SK-N-SH (cell line): ENCODE results near the gene ASPG. TPM values are rescaled to one million over a fixed set of nuclear protein-coding genes. Genes with fewer than 3 reads are reported as not detected.
A peak's percentile ranks its signal among the peaks of the same experiment; 100 is the strongest.

Experiments
- CTCF ChIA-PET: fragments of 300-600, 350-600 bp; formaldehyde crosslinking; extraction: SDS; loops from one replicate; lab custom pipeline; 2021; lab: Yijun Ruan, JAX
- POLR2A ChIA-PET: fragments of 350-600 bp; sonication (Branson Sonifier 250); formaldehyde crosslinking; extraction: SDS; loops from one replicate; lab custom pipeline; 2020; ENCODE audit warnings: antibody characterized with exemption, inconsistent platforms; lab: Yijun Ruan, JAX
- DNase-seq: peaks from one replicate; pipeline ENCODE4 v3.0.0; 2012
- H2AFZ ChIP-seq: fragments of 200-600 bp; sonication (generic); 2 replicates; pipeline ENCODE4 v1.8.1; 2016; ENCODE audit warnings: antibody characterized with exemption, mild to moderate bottlenecking, low read depth
- H3F3A ChIP-seq: fragments of 200-600 bp; sonication (generic); replicated peaks from 2 replicates; pipeline ENCODE3; 2016; ENCODE audit warnings: antibody characterized with exemption, mild to moderate bottlenecking; ENCODE audit not compliant: insufficient read depth
- H3K27ac ChIP-seq, 2 experiments: fragments of 200-500 bp in 1 of 2; fragments of 200-600 bp in 1 of 2; sonication (Bioruptor generic) in 1 of 2; sonication (generic), shearing (Covaris generic) in 1 of 2; 2 replicates each; pipeline versions ENCODE4 v1.5.1 to v1.6.1; 2014 to 2016; ENCODE audit warnings: low read depth in 2 of 2, inconsistent platforms in 1 of 2, low read length in 1 of 2, mild to moderate bottlenecking in 1 of 2, mixed read lengths in 1 of 2
- H3K27me3 ChIP-seq: fragments of 200-600 bp; sonication (generic), shearing (Covaris generic); 2 replicates; pipeline ENCODE4 v1.6.1; 2016; ENCODE audit warnings: mixed run types; ENCODE audit not compliant: insufficient read depth
- H3K36me3 ChIP-seq, 2 experiments: fragments of 200-500 bp in 1 of 2; fragments of 200-600 bp in 1 of 2; sonication (Bioruptor generic) in 1 of 2; sonication (generic) in 1 of 2; replicated peaks in 1 of 2; 2 replicates each; pipeline versions ENCODE3 to v1.5.1; 2014 to 2016; ENCODE audit warnings: low read length in 1 of 2, mild to moderate bottlenecking in 1 of 2; ENCODE audit not compliant: insufficient read depth in 2 of 2, control insufficient read depth in 1 of 2
- H3K4me1 ChIP-seq, 2 experiments: fragments of 200-500 bp in 1 of 2; fragments of 200-600 bp in 1 of 2; sonication (Bioruptor generic) in 1 of 2; sonication (generic), shearing (Covaris generic) in 1 of 2; 2 replicates each; pipeline versions ENCODE4 v1.5.1 to v1.6.1; 2014 to 2016; ENCODE audit warnings: low read depth in 1 of 2, low read length in 1 of 2, mixed run types in 1 of 2; ENCODE audit not compliant: insufficient read depth in 2 of 2, control insufficient read depth in 1 of 2
- H3K4me2 ChIP-seq: fragments of 200-600 bp; sonication (generic), shearing (Covaris generic); 2 replicates; pipeline ENCODE4 v1.6.1; 2017; ENCODE audit warnings: mixed run types
- H3K4me3 ChIP-seq, 2 experiments: fragments of 200-500 bp in 1 of 2; fragments of 200-600 bp in 1 of 2; sonication (Bioruptor generic) in 1 of 2; sonication (generic), shearing (Covaris generic) in 1 of 2; 2 replicates each; pipeline versions ENCODE4 v1.5.1 to v1.8.1; 2014 to 2016; ENCODE audit warnings: low read depth in 2 of 2, inconsistent platforms in 1 of 2, low read length in 1 of 2, mild to moderate bottlenecking in 1 of 2, mixed read lengths in 1 of 2, moderate library complexity in 1 of 2
- H3K79me2 ChIP-seq: fragments of 200-600 bp; sonication (generic); 2 replicates; pipeline ENCODE4 v1.8.1; 2017; ENCODE audit warnings: mild to moderate bottlenecking; ENCODE audit not compliant: insufficient read depth
- H3K9ac ChIP-seq: fragments of 200-600 bp; sonication (generic); 2 replicates; pipeline ENCODE4 v1.6.1; 2017; ENCODE audit warnings: mixed run types
- H3K9me2 ChIP-seq: fragments of 200-600 bp; sonication (generic); 2 replicates; pipeline ENCODE4 v1.6.1; 2017; ENCODE audit warnings: mixed run types
- H3K9me3 ChIP-seq: fragments of 200-600 bp; sonication (generic); 2 replicates; pipeline ENCODE4 v1.6.1; 2017; ENCODE audit warnings: mixed run types, mild to moderate bottlenecking, moderate library complexity
- H4K20me1 ChIP-seq: fragments of 200-600 bp; sonication (generic); 2 replicates; pipeline ENCODE4 v1.6.1; 2017; ENCODE audit warnings: mild to moderate bottlenecking, mixed run types; ENCODE audit not compliant: insufficient read depth
- EP300 ChIP-seq, 2 experiments: IDR thresholded peaks; 2 replicates each; pipeline versions ENCODE4 v1.4.0 to v1.6.1; 2012; ENCODE audit warnings: borderline replicate concordance in 1 of 2, low read depth in 1 of 2, low read length in 1 of 2
- FOSL2 ChIP-seq: IDR thresholded peaks from 2 replicates; pipeline ENCODE4 v1.4.0; 2012; ENCODE audit warnings: low read depth, mild to moderate bottlenecking, moderate library complexity, borderline replicate concordance
- GATA2 ChIP-seq: sonication (generic); formaldehyde crosslinking; IDR thresholded peaks from 2 replicates; pipeline ENCODE4 v1.5.0; 2020; ENCODE audit warnings: mild to moderate bottlenecking, missing genetic modification reagents
- MEF2A ChIP-seq: IDR thresholded peaks from 2 replicates; pipeline ENCODE4 v1.4.0; 2012; ENCODE audit warnings: low read depth, borderline replicate concordance
- PBX3 ChIP-seq: IDR thresholded peaks from 2 replicates; pipeline ENCODE4; 2012
- POLR2AphosphoS5 ChIP-seq: IDR thresholded peaks from 2 replicates; pipeline ENCODE4 v1.6.1; 2012; ENCODE audit warnings: low read depth, low read length
- RCOR1 ChIP-seq: fragments of 150-350 bp; IDR thresholded peaks from 2 replicates; pipeline ENCODE4 v1.6.1; 2017; ENCODE audit warnings: antibody characterized with exemption, low read length
- RXRA ChIP-seq: IDR thresholded peaks from 2 replicates; pipeline ENCODE4 v1.4.0; 2012; ENCODE audit warnings: low read depth, mild to moderate bottlenecking, borderline replicate concordance
- SMC3 ChIP-seq: IDR thresholded peaks from 2 replicates; pipeline ENCODE4 v1.6.1; 2012; ENCODE audit warnings: low read depth, low read length, improper control_type of control experiment
- YY1 ChIP-seq: IDR thresholded peaks from 2 replicates; pipeline ENCODE4 v1.4.0; 2012; ENCODE audit warnings: low read depth, mild to moderate bottlenecking
- WGBS: methylation state at CpG from one replicate; pipeline ENCODE4 v1.1.6; 2017; ENCODE audit warnings: low lambda C conversion rate; 5-methylcytosine and 5-hydroxymethylcytosine counted together
- polyA plus RNA-seq, 3 experiments: library from polyadenylated mRNA; depleted of rRNA; stranded (reverse); fragments of >200 nt; gene quantifications; 2 replicates each; pipeline ENCODE4 v1.2.3, GENCODE V29; 2012

ASPG gene
- polyA plus RNA-seq, 1 of the 3 experiments (the other 2 are of a cell fraction) = not detected

- POLR2A ChIA-PET = no interaction called here
- TF ChIP-seq SMC3 = no peak
- TF ChIP-seq YY1 = no peak
- no peak for TF ChIP-seq POLR2AphosphoS5
- TF ChIP-seq PBX3 = no peak
- TF ChIP-seq GATA2 (CRISPR knock-in tag) = no peak
- no peak for TF ChIP-seq FOSL2
- TF ChIP-seq MEF2A = no peak
- TF ChIP-seq RCOR1 = no peak
- TF ChIP-seq RXRA = no peak
- TF ChIP-seq, all 33 proteins: peak for 0
Observed at GRCh38 chr14:104107101-104107581, 21.6 kb downstream of the ASPG start.

GRCh38 chr14:104107611-104108569 is 22.4 kb downstream of the ASPG start:
- Histone ChIP-seq H3K79me2 (no peaks in the 10 kb centered on the region), H3K36me3 (no peaks in the 10 kb centered on the region), H3K9me2 (no peaks in the 10 kb centered on the region), H3K9me3 (no peaks in the 10 kb centered on the region), H3K4me2 (no peak overlapping the region), H3K4me1 (peaks cover 0 to 21% of the 10 kb centered on the region in 2 experiments; a peak in 1 of 4 replicates), H3K9ac (no peak overlapping the region), H3K27ac (no peak overlapping the region), H4K20me1 (no peaks in the 10 kb centered on the region), H3K27me3 (no peaks in the 10 kb centered on the region), H3F3A (no peaks in the 10 kb centered on the region), H3K4me3 (no peak overlapping the region), H2AFZ (no peak overlapping the region)
- no peak for TF ChIP-seq PBX3
- TF ChIP-seq EP300 (IDR thresholded peaks at IDR 0.05; ENCODE audit: borderline replicate concordance in 1 of 2, low read depth in 1 of 2, low read length in 1 of 2) = no peak
- CTCF ChIA-PET = interaction anchor here (1.6 to 4.5 kb wide), 4 partner anchors 14 to 456 kb away, joined by 5 to 16 read pairs (median 9); no protein-coding TSS in a partner anchor
- DNase-seq = peak; percentile 54
- POLR2A ChIA-PET = no interaction called here
- 69% methylated on average over 21 of the region's 32 CpGs for WGBS

More at GRCh38 chr14:104107101-104107581, 21.6 kb downstream of the ASPG start:
- H3K27ac ChIP-seq = no peak overlapping the region
- no peaks in the 10 kb centered on the region for H3K9me2 ChIP-seq
- H3K4me2 ChIP-seq = no peak overlapping the region
- CTCF ChIA-PET = interaction anchor here (2.3 to 5.7 kb wide), 3 partner anchors 11 to 29 kb away, joined by 8 to 36 read pairs (median 16); no protein-coding TSS in a partner anchor
- H3K79me2 ChIP-seq = no peaks in the 10 kb centered on the region
- H2AFZ ChIP-seq = no peak overlapping the region
- no peaks in the 10 kb centered on the region for H4K20me1 ChIP-seq
- H3K4me1 ChIP-seq = peaks cover 0 to 21% of the 10 kb centered on the region in 2 experiments; a peak in 1 of 4 replicates
- no peaks in the 10 kb centered on the region for H3F3A ChIP-seq
- no peak overlapping the region for H3K9ac ChIP-seq
- 82% methylated on average over 13 of the region's 19 CpGs for WGBS
- H3K27me3 ChIP-seq = no peaks in the 10 kb centered on the region
- H3K9me3 ChIP-seq = no peaks in the 10 kb centered on the region
- no peak overlapping the region for H3K4me3 ChIP-seq
- no peak for DNase-seq
- no peaks in the 10 kb centered on the region for H3K36me3 ChIP-seq
